Panc1 (cell line): ENCODE results near the gene CEBPZOS.

Experiments
- SIN3A ChIP-seq: IDR thresholded peaks from 2 replicates; pipeline ENCODE4 v1.6.1; 2012; ENCODE audit warnings: low read depth, mild to moderate bottlenecking, low read length, moderate library complexity, borderline replicate concordance; ENCODE audit not compliant: insufficient read depth
- TF ChIP-seq, protein P1 (sequence below): fragments of 450-650 bp; IDR thresholded peaks from 2 replicates; pipeline ENCODE4 v1.5.1; 2017; ENCODE audit warnings: mild to moderate bottlenecking

DNA sequence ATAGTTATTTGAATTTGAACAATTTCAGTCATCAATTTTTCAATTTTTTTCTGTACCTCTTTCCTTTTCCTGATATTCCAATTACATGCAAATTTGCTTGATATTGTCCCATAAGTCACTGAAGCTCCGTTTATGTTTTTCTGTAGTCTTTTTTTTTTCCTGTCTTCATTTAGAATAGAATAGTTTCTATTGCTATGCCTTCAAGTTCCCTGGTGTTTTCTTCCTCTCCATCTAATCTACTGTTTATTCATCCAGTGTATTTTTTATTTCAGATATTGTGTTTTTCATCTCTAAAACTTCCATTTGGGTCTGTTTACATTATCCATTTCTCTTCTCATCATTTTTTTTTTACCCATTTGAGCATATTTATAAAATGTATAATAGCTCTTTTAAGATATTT lies 31.5 kb upstream of the CEBPZOS start:
- TF ChIP-seq, protein P1, sequence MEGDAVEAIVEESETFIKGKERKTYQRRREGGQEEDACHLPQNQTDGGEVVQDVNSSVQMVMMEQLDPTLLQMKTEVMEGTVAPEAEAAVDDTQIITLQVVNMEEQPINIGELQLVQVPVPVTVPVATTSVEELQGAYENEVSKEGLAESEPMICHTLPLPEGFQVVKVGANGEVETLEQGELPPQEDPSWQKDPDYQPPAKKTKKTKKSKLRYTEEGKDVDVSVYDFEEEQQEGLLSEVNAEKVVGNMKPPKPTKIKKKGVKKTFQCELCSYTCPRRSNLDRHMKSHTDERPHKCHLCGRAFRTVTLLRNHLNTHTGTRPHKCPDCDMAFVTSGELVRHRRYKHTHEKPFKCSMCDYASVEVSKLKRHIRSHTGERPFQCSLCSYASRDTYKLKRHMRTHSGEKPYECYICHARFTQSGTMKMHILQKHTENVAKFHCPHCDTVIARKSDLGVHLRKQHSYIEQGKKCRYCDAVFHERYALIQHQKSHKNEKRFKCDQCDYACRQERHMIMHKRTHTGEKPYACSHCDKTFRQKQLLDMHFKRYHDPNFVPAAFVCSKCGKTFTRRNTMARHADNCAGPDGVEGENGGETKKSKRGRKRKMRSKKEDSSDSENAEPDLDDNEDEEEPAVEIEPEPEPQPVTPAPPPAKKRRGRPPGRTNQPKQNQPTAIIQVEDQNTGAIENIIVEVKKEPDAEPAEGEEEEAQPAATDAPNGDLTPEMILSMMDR: no peak
- no peak for TF ChIP-seq SIN3A
